GM18907 (cell line): ENCODE measurements around the gene ACVR1B.

Source experiments
- ATAC-seq: cut with Tn5 transposase; IDR thresholded peaks from one replicate; pipeline ENCODE4 v1.9.1; 2021; ENCODE audit warnings: mild to moderate bottlenecking, moderate library complexity; ENCODE audit not compliant: unreplicated experiment

Gene ACVR1B

GRCh38 chr12:51951199-51951842, at the start of gene ACVR1B:
TSS of gene ACVR1B (plus strand) at chr12:51951699. CDS start at chr12:51951744, 45 bp downstream.
- ATAC-seq, result peak; percentile 81

GRCh38 chr12:51901881-51902280, 49.6 kb upstream of the ACVR1B start:
- ATAC-seq, result no peak

- ATAC-seq, result no peak
Observed at GRCh38 chr12:51904951-51905470, 46.5 kb upstream of the ACVR1B start.

GRCh38 chr12:51905471-51906429, 45.7 kb upstream of the ACVR1B start:
- ATAC-seq, result no peak

- no peak for ATAC-seq
Observed at GRCh38 chr12:51906430-51907082, 44.9 kb upstream of the ACVR1B start.

- ATAC-seq, result no peak
Observed at GRCh38 chr12:51907083-51907855, 44.2 kb upstream of the ACVR1B start, which contains the start of gene ACVRL1. TSS of gene ACVRL1 (plus strand) at chr12:51907504. CDS start at chr12:51912475, 4,971 bp downstream.

- no peak for ATAC-seq
Observed at GRCh38 chr12:51907856-51908425, 43.6 kb upstream of the ACVR1B start.

- ATAC-seq, result no peak
Observed at GRCh38 chr12:51908876-51909592, 42.5 kb upstream of the ACVR1B start.

- ATAC-seq, result no peak
Observed at GRCh38 chr12:51910168-51910567, 41.3 kb upstream of the ACVR1B start.

GRCh38 chr12:51910691-51911090, 40.8 kb upstream of the ACVR1B start:
- no peak for ATAC-seq

GRCh38 chr12:51911307-51911706, 40.2 kb upstream of the ACVR1B start:
- ATAC-seq, result no peak

GRCh38 chr12:51911788-51912711, 39.4 kb upstream of the ACVR1B start:
- no peak for ATAC-seq

GRCh38 chr12:51913071-51914033, 38.1 kb upstream of the ACVR1B start:
- ATAC-seq, result no peak

- ATAC-seq, result no peak
Observed at GRCh38 chr12:51914034-51914923, 37.2 kb upstream of the ACVR1B start.

- no peak for ATAC-seq
Observed at GRCh38 chr12:51915003-51915625, 36.4 kb upstream of the ACVR1B start.

- ATAC-seq, result no peak
Observed at GRCh38 chr12:51915951-51916350, 35.5 kb upstream of the ACVR1B start.
